HCT116 (cell line): Measurements from ENCODE around the gene FHOD1. TPM values are rescaled to one million over a fixed set of nuclear protein-coding genes. Genes with fewer than 3 reads are reported as not detected.

Experiments
- ATAC-seq: fragments of 200-7000 bp; cut with Tn5 transposase; 2 replicates; pipeline ENCODE4 v1.9.1; 2020; ENCODE audit warnings: mild to moderate bottlenecking, moderate library complexity
- BruUV-seq: library from RNA; stranded (reverse); fragments of 400-500 nt; replicated peaks from 2 replicates; lab custom pipeline; 2021; lab: Mats Ljungman, UMichigan
- CTCF ChIA-PET: fragments of 300-600 bp; sonication (Branson Sonifier 250); formaldehyde crosslinking; loops from one replicate; lab custom pipeline; 2021; ENCODE audit warnings: antibody characterized with exemption; lab: Charles Lee
- POLR2A ChIA-PET: fragments of 300-600, 350-600 bp; sonication (Branson Sonifier 250); formaldehyde crosslinking; loops from one replicate; lab custom pipeline; 2021; ENCODE audit warnings: antibody characterized with exemption; lab: Charles Lee
- RAD21 ChIA-PET, 2 experiments: fragments of 300-600 bp; sonication (Branson Sonifier 250); formaldehyde crosslinking; loops; one replicate each; lab custom pipeline; 2023; ENCODE audit warnings: low total read pairs in 2 of 2; ENCODE audit not compliant: uncharacterized antibody in 2 of 2, unreplicated experiment in 2 of 2, low non-redundant PET in 1 of 2; lab: Charles Lee
- DNase-seq: peaks from one replicate; pipeline ENCODE4 v3.0.0-alpha.2; 2010; ENCODE audit warnings: low read depth, low spot score
- H2AFZ ChIP-seq: fragments of 200-600 bp; shearing (Covaris generic), sonication (generic); 2 replicates; pipeline ENCODE4 v1.6.1; 2017; ENCODE audit warnings: low read depth, mixed run types, mixed read lengths, antibody characterized with exemption, low read length; ENCODE audit not compliant: poor library complexity, severe bottlenecking
- H3K27ac ChIP-seq: 2 replicates; pipeline ENCODE4 v1.5.1; 2012; ENCODE audit warnings: low read depth, low read length
- H3K27me3 ChIP-seq: fragments of 200-600 bp; sonication (generic); 2 replicates; pipeline ENCODE4 v1.6.1; 2016; ENCODE audit warnings: mixed run types, low read length, mixed read lengths; ENCODE audit not compliant: insufficient read depth
- H3K36me3 ChIP-seq, 2 experiments: fragments of 200-500 bp in 1 of 2; fragments of 200-600 bp in 1 of 2; sonication (Bioruptor generic) in 1 of 2; sonication (generic) in 1 of 2; 2 replicates each; pipeline versions ENCODE4 v1.5.1 to v1.6.1; 2014 to 2016; ENCODE audit warnings: low read length in 2 of 2, inconsistent platforms in 1 of 2, mixed read lengths in 1 of 2, mixed run types in 1 of 2; ENCODE audit not compliant: insufficient read depth in 2 of 2, control insufficient read depth in 1 of 2
- H3K4me1 ChIP-seq, 2 experiments: fragments of 200-600 bp in 1 of 2; sonication (generic) in 1 of 2; 2 replicates each; pipeline versions ENCODE4 v1.5.1 to v1.6.1; 2012 to 2017; ENCODE audit warnings: low read length in 2 of 2, inconsistent platforms in 1 of 2, mild to moderate bottlenecking in 1 of 2, mixed read lengths in 1 of 2, mixed run types in 1 of 2, moderate library complexity in 1 of 2; ENCODE audit not compliant: insufficient read depth in 2 of 2, control insufficient read depth in 1 of 2
- H3K4me2 ChIP-seq: fragments of 200-600 bp; sonication (generic); 2 replicates; pipeline ENCODE4 v1.6.1; 2017; ENCODE audit warnings: mixed run types, low read length, mixed read lengths
- H3K4me3 ChIP-seq, 2 experiments: fragments of 200-600 bp in 1 of 2; sonication (generic) in 1 of 2; replicated peaks in 1 of 2; 2 replicates each; pipeline ENCODE4 v1.5.1; 2011 to 2016; ENCODE audit warnings: low read length in 2 of 2, control low read depth in 1 of 2, low read depth in 1 of 2, mild to moderate bottlenecking in 1 of 2, mixed read lengths in 1 of 2, mixed run types in 1 of 2
- H3K79me2 ChIP-seq: fragments of 200-600 bp; sonication (generic); 2 replicates; pipeline ENCODE4 v1.6.1; 2017; ENCODE audit warnings: mild to moderate bottlenecking, mixed run types, low read length, moderate library complexity, mixed read lengths; ENCODE audit not compliant: insufficient read depth
- H3K9ac ChIP-seq: fragments of 200-600 bp; sonication (generic); 2 replicates; pipeline ENCODE4 v1.6.1; 2016; ENCODE audit warnings: low read length, mixed read lengths
- H3K9me2 ChIP-seq: fragments of 200-600 bp; sonication (generic), shearing (Covaris generic); 2 replicates; pipeline ENCODE4 v1.6.1; 2017; ENCODE audit warnings: mixed run types, mild to moderate bottlenecking, moderate library complexity; ENCODE audit not compliant: insufficient read depth
- H3K9me3 ChIP-seq, 2 experiments: fragments of 200-500 bp in 1 of 2; fragments of 200-600 bp in 1 of 2; sonication (Bioruptor generic) in 1 of 2; sonication (generic) in 1 of 2; 2 replicates each; pipeline ENCODE4 v1.6.1; 2014 to 2017; ENCODE audit warnings: low read length in 2 of 2, mixed read lengths in 2 of 2, inconsistent platforms in 1 of 2, low read depth in 1 of 2, mild to moderate bottlenecking in 1 of 2, mixed run types in 1 of 2, moderate library complexity in 1 of 2; ENCODE audit not compliant: control insufficient read depth in 1 of 2, insufficient read depth in 1 of 2
- H4K20me1 ChIP-seq: fragments of 200-600 bp; sonication (generic), shearing (Covaris generic); 2 replicates; pipeline ENCODE4 v1.6.1; 2017; ENCODE audit warnings: mixed run types, mild to moderate bottlenecking, moderate library complexity; ENCODE audit not compliant: insufficient read depth
- EGR1 ChIP-seq: IDR thresholded peaks from 2 replicates; pipeline ENCODE4 v1.6.1; 2012; ENCODE audit warnings: low read depth
- ELF1 ChIP-seq: IDR thresholded peaks from 2 replicates; pipeline ENCODE4 v1.6.1; 2012; ENCODE audit warnings: low read depth, borderline replicate concordance
- EZH2phosphoT487 ChIP-seq: fragments of 200-600 bp; IDR thresholded peaks from 2 replicates; pipeline ENCODE4 v1.6.1; 2018; ENCODE audit warnings: antibody characterized with exemption, borderline replicate concordance
- FOSL1 ChIP-seq: IDR thresholded peaks from 2 replicates; pipeline ENCODE4 v1.6.1; 2012; ENCODE audit warnings: low read depth
- SRF ChIP-seq: IDR thresholded peaks from 2 replicates; pipeline ENCODE4 v1.6.1; 2012; ENCODE audit warnings: low read depth
- TCF7L2 ChIP-seq: IDR thresholded peaks from 2 replicates; pipeline ENCODE4 v1.7.0; 2011; ENCODE audit warnings: borderline replicate concordance, inconsistent platforms; ENCODE audit not compliant: insufficient read depth, insufficient read length; ENCODE audit errors: extremely low read depth
- ZBTB33 ChIP-seq: IDR thresholded peaks from 2 replicates; pipeline ENCODE4 v1.6.1; 2011; ENCODE audit warnings: mild to moderate bottlenecking, low read length, moderate library complexity; ENCODE audit not compliant: insufficient replicate concordance; ENCODE audit errors: extremely low read depth
- ZFX ChIP-seq: fragments of 450-650 bp; IDR thresholded peaks from 2 replicates; pipeline ENCODE4 v1.6.1; 2017
- ZNF274 ChIP-seq: fragments of 200-500 bp; sonication (Bioruptor generic); IDR thresholded peaks from 2 replicates; pipeline ENCODE4 v1.6.1; 2014; ENCODE audit warnings: mild to moderate bottlenecking, low read depth, low read length, inconsistent platforms
- intact Hi-C: fragments of 100-400 bp; cut with micrococcal nuclease; formaldehyde crosslinking; loops from 2 replicates; pipeline ENCODE4 v1.10.0; 2022
- total RNA-seq: library from RNA; stranded (reverse); gene quantifications from one replicate; pipeline ENCODE4 v1.2.1, GENCODE V29; 2021; ENCODE audit not compliant: unreplicated experiment
- TF ChIP-seq, protein P1 (sequence below), 3 experiments: fragments of 200-600 bp in 1 of 3; sonication (generic) in 1 of 3; IDR thresholded peaks in 2 of 3; conservative IDR thresholded peaks in 1 of 3; 2 replicates each; pipeline ENCODE4 v1.5.1; 2012 to 2017; ENCODE audit warnings: low read depth in 2 of 3, low read length in 2 of 3, antibody characterized with exemption in 1 of 3, borderline replicate concordance in 1 of 3, control low read depth in 1 of 3, mild to moderate bottlenecking in 1 of 3, mixed read lengths in 1 of 3, mixed run types in 1 of 3, moderate library complexity in 1 of 3; ENCODE audit not compliant: insufficient read depth in 1 of 3

Gene FHOD1
- total RNA-seq, 1 experiment from 2014 or later = 69.2 TPM

- H3K36me3 ChIP-seq = peaks cover 0 to 8% of the 10 kb centered on the region in 2 experiments; a peak in 2 of 4 replicates
- H3K4me3 ChIP-seq = no peak overlapping the region
- peaks cover 22% of the 10 kb centered on the region for H3K79me2 ChIP-seq
- ATAC-seq (no peak), DNase-seq (no peak)
- no peak overlapping the region for H3K4me2 ChIP-seq
- ChIA-PET RAD21 (no interaction called here), CTCF (interaction anchor here (0.9 kb wide), 1 partner anchor 10 kb away, joined by 5 read pairs; no protein-coding TSS in a partner anchor), POLR2A (no interaction called here)
- no peaks in the 10 kb centered on the region for H3K27me3 ChIP-seq
- no peaks in the 10 kb centered on the region for H3K9me3 ChIP-seq
- no peaks in the 10 kb centered on the region for H3K9me2 ChIP-seq
- no peak overlapping the region for H2AFZ ChIP-seq
- no peak overlapping the region for H3K27ac ChIP-seq
- TF ChIP-seq ZNF274 (no peak), ELF1 (no peak), EZH2phosphoT487 (no peak), TCF7L2 (no peak), EGR1 (no peak), ZFX (no peak), SRF (no peak), FOSL1 (no peak), ZBTB33 (no peak)
- TF ChIP-seq, protein P1, sequence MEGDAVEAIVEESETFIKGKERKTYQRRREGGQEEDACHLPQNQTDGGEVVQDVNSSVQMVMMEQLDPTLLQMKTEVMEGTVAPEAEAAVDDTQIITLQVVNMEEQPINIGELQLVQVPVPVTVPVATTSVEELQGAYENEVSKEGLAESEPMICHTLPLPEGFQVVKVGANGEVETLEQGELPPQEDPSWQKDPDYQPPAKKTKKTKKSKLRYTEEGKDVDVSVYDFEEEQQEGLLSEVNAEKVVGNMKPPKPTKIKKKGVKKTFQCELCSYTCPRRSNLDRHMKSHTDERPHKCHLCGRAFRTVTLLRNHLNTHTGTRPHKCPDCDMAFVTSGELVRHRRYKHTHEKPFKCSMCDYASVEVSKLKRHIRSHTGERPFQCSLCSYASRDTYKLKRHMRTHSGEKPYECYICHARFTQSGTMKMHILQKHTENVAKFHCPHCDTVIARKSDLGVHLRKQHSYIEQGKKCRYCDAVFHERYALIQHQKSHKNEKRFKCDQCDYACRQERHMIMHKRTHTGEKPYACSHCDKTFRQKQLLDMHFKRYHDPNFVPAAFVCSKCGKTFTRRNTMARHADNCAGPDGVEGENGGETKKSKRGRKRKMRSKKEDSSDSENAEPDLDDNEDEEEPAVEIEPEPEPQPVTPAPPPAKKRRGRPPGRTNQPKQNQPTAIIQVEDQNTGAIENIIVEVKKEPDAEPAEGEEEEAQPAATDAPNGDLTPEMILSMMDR (IDR thresholded peaks at IDR 0.05 in 2 of 3, conservative IDR thresholded peaks at IDR 0.05 in 1 of 3; ENCODE audit: borderline replicate concordance in 1 of 3, insufficient read depth in 1 of 3, low read depth in 2 of 3, low read length in 2 of 3) = no peak
- intact Hi-C loops = no loop called here
- H3K9ac ChIP-seq = no peak overlapping the region
- no TSS peak for BruUV-seq
- no peaks in the 10 kb centered on the region for H4K20me1 ChIP-seq
- H3K4me1 ChIP-seq = peaks cover 16 to 41% of the 10 kb centered on the region in 2 experiments; a peak in 3 of 4 replicates
These were observed 58.5 kb downstream of the FHOD1 start for GRCh38 chr16:67188798-67189197.
